ENCODE data around the gene CERCAM.

GRCh38 chr9:128412120-128412790 lies 8.4 kb upstream of the CERCAM start:
- no peak for TF ChIP-seq POLR2A (IDR thresholded peaks at IDR 0.05)
- no peak for TF ChIP-seq EP300 (IDR thresholded peaks at IDR 0.05)
- no peak for TF ChIP-seq POLR2AphosphoS5 (IDR thresholded peaks at IDR 0.05)
- peak; percentile 43 to 73 (median 55) for TF ChIP-seq CTCF (IDR thresholded peaks at IDR 0.05)
